Measurements from ENCODE around the gene COX17. TPM values are rescaled to one million over a fixed set of nuclear protein-coding genes. Genes with fewer than 3 reads are reported as not detected.
A peak's percentile ranks its signal among the peaks of the same experiment; 100 is the strongest.
"Not testable (repeated sequence)": the region's sequence is repeated elsewhere in the genome, so short reads cannot be mapped to it uniquely, and the experiment has no call there.

The COX17 gene
- polyA plus RNA-seq, 1 donor, result 63.5 TPM

GRCh38 chr3:119700920-119701734 lies 23.9 kb upstream of the COX17 start:
- H3K36me3 ChIP-seq (ENCODE audit: control insufficient read depth, insufficient read depth, low read length), result no peaks in the 10 kb centered on the region
- no peak overlapping the region for H3K4me3 ChIP-seq (ENCODE audit: low read length)
- H3K27ac ChIP-seq (ENCODE audit: low read length), result no peak overlapping the region
- 100% methylated on average over 4 of the region's 22 CpGs for WGBS (ENCODE audit: insufficient coverage, low lambda C conversion rate)
- no peak for DNase-seq
- H3K27me3 ChIP-seq (ENCODE audit: control insufficient read depth, insufficient read depth, low read length), result peaks cover 2% of the 10 kb centered on the region
- peaks cover 9% of the 10 kb centered on the region for H3K4me1 ChIP-seq (ENCODE audit: control insufficient read depth, insufficient read depth, low read length)
- no peaks in the 10 kb centered on the region for H3K9me3 ChIP-seq (ENCODE audit: control insufficient read depth, low read depth, low read length)

- DNase-seq, result peak in 1 of 2 donors; percentile 47
- WGBS (ENCODE audit: insufficient coverage, low lambda C conversion rate), result no CpG with 5 or more reads among the region's 4 CpGs
- peaks cover 2% of the 10 kb centered on the region for H3K27me3 ChIP-seq (ENCODE audit: control insufficient read depth, insufficient read depth, low read length)
- peaks cover 9% of the 10 kb centered on the region for H3K4me1 ChIP-seq (ENCODE audit: control insufficient read depth, insufficient read depth, low read length)
- no peaks in the 10 kb centered on the region for H3K36me3 ChIP-seq (ENCODE audit: control insufficient read depth, insufficient read depth, low read length)
- no peak overlapping the region for H3K4me3 ChIP-seq (ENCODE audit: low read length)
- no peak overlapping the region for H3K27ac ChIP-seq (ENCODE audit: low read length)
- no peaks in the 10 kb centered on the region for H3K9me3 ChIP-seq (ENCODE audit: control insufficient read depth, low read depth, low read length)
Observed at GRCh38 chr3:119700269-119700919, 23.2 kb upstream of the COX17 start.

- WGBS (ENCODE audit: insufficient coverage, low lambda C conversion rate), result 100% methylated on average over 2 of the region's 5 CpGs
- no peak for DNase-seq
- Histone ChIP-seq H3K36me3 (ENCODE audit: control insufficient read depth, insufficient read depth, low read length) (no peaks in the 10 kb centered on the region), H3K9me3 (ENCODE audit: control insufficient read depth, low read depth, low read length) (no peaks in the 10 kb centered on the region), H3K4me3 (ENCODE audit: low read length) (no peak overlapping the region), H3K27me3 (ENCODE audit: control insufficient read depth, insufficient read depth, low read length) (no peaks in the 10 kb centered on the region), H3K27ac (ENCODE audit: low read length) (no peak overlapping the region), H3K4me1 (ENCODE audit: control insufficient read depth, insufficient read depth, low read length) (peaks cover 1% of the 10 kb centered on the region)
Observed at GRCh38 chr3:119697394-119697793, 20.2 kb upstream of the COX17 start.

- DNase-seq, result no peak
- no peaks in the 10 kb centered on the region for H3K4me1 ChIP-seq (ENCODE audit: control insufficient read depth, insufficient read depth, low read length)
- no peaks in the 10 kb centered on the region for H3K36me3 ChIP-seq (ENCODE audit: control insufficient read depth, insufficient read depth, low read length)
- no peaks in the 10 kb centered on the region for H3K27me3 ChIP-seq (ENCODE audit: control insufficient read depth, insufficient read depth, low read length)
- H3K27ac ChIP-seq (ENCODE audit: low read length), result no peak overlapping the region
- WGBS (ENCODE audit: insufficient coverage, low lambda C conversion rate), result 100% methylated on average over 1 of the region's 2 CpGs
- H3K4me3 ChIP-seq (ENCODE audit: low read length), result no peak overlapping the region
- no peaks in the 10 kb centered on the region for H3K9me3 ChIP-seq (ENCODE audit: control insufficient read depth, low read depth, low read length)
Observed at GRCh38 chr3:119695480-119695879, 18.3 kb upstream of the COX17 start.

GRCh38 chr3:119690043-119690656 lies 12.9 kb upstream of the COX17 start:
- Histone ChIP-seq H3K27me3 (ENCODE audit: control insufficient read depth, insufficient read depth, low read length) (no peaks in the 10 kb centered on the region), H3K4me1 (ENCODE audit: control insufficient read depth, insufficient read depth, low read length) (no peaks in the 10 kb centered on the region), H3K27ac (ENCODE audit: low read length) (no peak overlapping the region), H3K4me3 (ENCODE audit: low read length) (no peak overlapping the region), H3K36me3 (ENCODE audit: control insufficient read depth, insufficient read depth, low read length) (no peaks in the 10 kb centered on the region), H3K9me3 (ENCODE audit: control insufficient read depth, low read depth, low read length) (no peaks in the 10 kb centered on the region)
- no peak for DNase-seq
- WGBS (ENCODE audit: insufficient coverage, low lambda C conversion rate), result 92% methylated on average over 2 of the region's 4 CpGs

- no peak overlapping the region for H3K4me3 ChIP-seq (ENCODE audit: low read length)
- no peaks in the 10 kb centered on the region for H3K9me3 ChIP-seq (ENCODE audit: control insufficient read depth, low read depth, low read length)
- no peak for DNase-seq
- H3K27me3 ChIP-seq (ENCODE audit: control insufficient read depth, insufficient read depth, low read length), result no peaks in the 10 kb centered on the region
- no CpG with 5 or more reads among the region's 1 CpG for WGBS (ENCODE audit: insufficient coverage, low lambda C conversion rate)
- no peaks in the 10 kb centered on the region for H3K4me1 ChIP-seq (ENCODE audit: control insufficient read depth, insufficient read depth, low read length)
- H3K27ac ChIP-seq (ENCODE audit: low read length), result no peak overlapping the region
- no peaks in the 10 kb centered on the region for H3K36me3 ChIP-seq (ENCODE audit: control insufficient read depth, insufficient read depth, low read length)
Observed at GRCh38 chr3:119683421-119683820, 6.2 kb upstream of the COX17 start.

- DNase-seq, result peak in 1 of 2 donors; percentile 13
- Histone ChIP-seq H3K27ac (ENCODE audit: low read length) (no peak overlapping the region), H3K36me3 (ENCODE audit: control insufficient read depth, insufficient read depth, low read length) (no peaks in the 10 kb centered on the region), H3K9me3 (ENCODE audit: control insufficient read depth, low read depth, low read length) (no peaks in the 10 kb centered on the region), H3K27me3 (ENCODE audit: control insufficient read depth, insufficient read depth, low read length) (no peaks in the 10 kb centered on the region), H3K4me1 (ENCODE audit: control insufficient read depth, insufficient read depth, low read length) (no peaks in the 10 kb centered on the region), H3K4me3 (ENCODE audit: low read length) (no peak overlapping the region)
- WGBS (ENCODE audit: insufficient coverage, low lambda C conversion rate), result no CpG with 5 or more reads among the region's 1 CpG
Observed at GRCh38 chr3:119681279-119681678, 4.1 kb upstream of the COX17 start.

GRCh38 chr3:119679874-119680273 lies 2.7 kb upstream of the COX17 start:
- Histone ChIP-seq H3K27ac (ENCODE audit: low read length) (no peak overlapping the region), H3K9me3 (ENCODE audit: control insufficient read depth, low read depth, low read length) (no peaks in the 10 kb centered on the region), H3K4me1 (ENCODE audit: control insufficient read depth, insufficient read depth, low read length) (peaks cover 3% of the 10 kb centered on the region), H3K27me3 (ENCODE audit: control insufficient read depth, insufficient read depth, low read length) (no peaks in the 10 kb centered on the region), H3K36me3 (ENCODE audit: control insufficient read depth, insufficient read depth, low read length) (peaks cover 2% of the 10 kb centered on the region), H3K4me3 (ENCODE audit: low read length) (no peak overlapping the region)
- DNase-seq, result no peak

- H3K27ac ChIP-seq (ENCODE audit: low read length); H3K9me3 ChIP-seq (ENCODE audit: control insufficient read depth, low read depth, low read length); H3K4me3 ChIP-seq (ENCODE audit: low read length); DNase-seq; H3K27me3 ChIP-seq (ENCODE audit: control insufficient read depth, insufficient read depth, low read length); H3K4me1 ChIP-seq (ENCODE audit: control insufficient read depth, insufficient read depth, low read length): not testable (repeated sequence)
- H3K36me3 ChIP-seq (ENCODE audit: control insufficient read depth, insufficient read depth, low read length), result peaks cover 16% of the 10 kb centered on the region
- WGBS (ENCODE audit: insufficient coverage, low lambda C conversion rate), result no CpG with 5 or more reads among the region's 10 CpGs
Observed at GRCh38 chr3:119678209-119678608, 1.0 kb upstream of the COX17 start.

- DNase-seq, result no peak
- Histone ChIP-seq H3K4me3 (ENCODE audit: low read length) (peak overlapping the region; percentile 71), H3K9me3 (ENCODE audit: control insufficient read depth, low read depth, low read length) (peaks cover 4% of the 10 kb centered on the region), H3K36me3 (ENCODE audit: control insufficient read depth, insufficient read depth, low read length) (peaks cover 16% of the 10 kb centered on the region), H3K27ac (ENCODE audit: low read length) (peak overlapping the region; percentile 54), H3K27me3 (ENCODE audit: control insufficient read depth, insufficient read depth, low read length) (no peaks in the 10 kb centered on the region), H3K4me1 (ENCODE audit: control insufficient read depth, insufficient read depth, low read length) (peaks cover 8% of the 10 kb centered on the region)
- WGBS (ENCODE audit: insufficient coverage, low lambda C conversion rate), result 0% methylated on average over 1 of the region's 6 CpGs
Observed at GRCh38 chr3:119677641-119677934, 382 bp upstream of the COX17 start.
